ENCODE measurements around the gene CYTH4.

The CYTH4 gene

DNA sequence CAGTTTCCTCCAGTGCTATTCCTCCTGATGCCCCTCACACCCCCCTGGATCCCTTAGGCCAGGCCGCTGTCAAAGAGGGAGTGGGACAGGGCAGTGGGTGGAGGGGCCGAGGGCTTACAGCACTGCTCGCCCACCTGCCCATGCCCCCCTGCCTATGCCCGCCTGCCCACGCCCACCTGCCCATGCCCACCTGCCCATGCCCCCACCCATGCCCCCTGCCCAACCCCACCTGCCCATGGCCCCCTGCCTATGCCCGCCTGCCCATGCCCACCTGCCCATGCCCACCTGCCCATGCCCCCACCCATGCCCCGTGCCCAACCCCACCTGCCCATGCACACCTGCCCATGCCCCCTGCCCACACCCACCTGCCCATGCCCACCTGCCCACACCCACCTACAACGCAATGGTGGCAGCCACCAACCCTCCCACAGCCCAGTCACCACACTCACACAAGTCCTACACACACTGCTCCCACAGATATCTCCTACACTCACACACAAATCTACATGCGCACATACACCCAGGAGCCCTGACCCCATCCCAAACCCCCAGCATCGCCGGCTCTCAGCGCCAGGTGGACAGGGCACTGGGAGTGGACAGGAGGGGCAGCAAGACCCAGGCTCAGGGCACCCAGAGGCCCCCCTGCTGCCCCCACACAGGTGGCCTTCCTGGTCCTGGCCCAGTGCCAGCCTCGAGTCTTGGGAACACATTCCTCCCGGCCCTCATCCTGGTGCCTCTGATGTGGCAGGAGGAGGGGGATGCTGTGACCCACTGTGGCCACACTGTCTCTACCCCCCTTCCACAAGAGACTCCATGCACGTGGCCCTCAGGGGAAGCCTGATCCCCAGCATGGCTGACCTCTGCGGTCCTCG is 61.8 kb downstream of the CYTH4 start:
- no peak overlapping the region for H3K27ac ChIP-seq
- TF ChIP-seq, protein P1, sequence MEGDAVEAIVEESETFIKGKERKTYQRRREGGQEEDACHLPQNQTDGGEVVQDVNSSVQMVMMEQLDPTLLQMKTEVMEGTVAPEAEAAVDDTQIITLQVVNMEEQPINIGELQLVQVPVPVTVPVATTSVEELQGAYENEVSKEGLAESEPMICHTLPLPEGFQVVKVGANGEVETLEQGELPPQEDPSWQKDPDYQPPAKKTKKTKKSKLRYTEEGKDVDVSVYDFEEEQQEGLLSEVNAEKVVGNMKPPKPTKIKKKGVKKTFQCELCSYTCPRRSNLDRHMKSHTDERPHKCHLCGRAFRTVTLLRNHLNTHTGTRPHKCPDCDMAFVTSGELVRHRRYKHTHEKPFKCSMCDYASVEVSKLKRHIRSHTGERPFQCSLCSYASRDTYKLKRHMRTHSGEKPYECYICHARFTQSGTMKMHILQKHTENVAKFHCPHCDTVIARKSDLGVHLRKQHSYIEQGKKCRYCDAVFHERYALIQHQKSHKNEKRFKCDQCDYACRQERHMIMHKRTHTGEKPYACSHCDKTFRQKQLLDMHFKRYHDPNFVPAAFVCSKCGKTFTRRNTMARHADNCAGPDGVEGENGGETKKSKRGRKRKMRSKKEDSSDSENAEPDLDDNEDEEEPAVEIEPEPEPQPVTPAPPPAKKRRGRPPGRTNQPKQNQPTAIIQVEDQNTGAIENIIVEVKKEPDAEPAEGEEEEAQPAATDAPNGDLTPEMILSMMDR (conservative IDR thresholded peaks at IDR 0.05): no peak

DNA sequence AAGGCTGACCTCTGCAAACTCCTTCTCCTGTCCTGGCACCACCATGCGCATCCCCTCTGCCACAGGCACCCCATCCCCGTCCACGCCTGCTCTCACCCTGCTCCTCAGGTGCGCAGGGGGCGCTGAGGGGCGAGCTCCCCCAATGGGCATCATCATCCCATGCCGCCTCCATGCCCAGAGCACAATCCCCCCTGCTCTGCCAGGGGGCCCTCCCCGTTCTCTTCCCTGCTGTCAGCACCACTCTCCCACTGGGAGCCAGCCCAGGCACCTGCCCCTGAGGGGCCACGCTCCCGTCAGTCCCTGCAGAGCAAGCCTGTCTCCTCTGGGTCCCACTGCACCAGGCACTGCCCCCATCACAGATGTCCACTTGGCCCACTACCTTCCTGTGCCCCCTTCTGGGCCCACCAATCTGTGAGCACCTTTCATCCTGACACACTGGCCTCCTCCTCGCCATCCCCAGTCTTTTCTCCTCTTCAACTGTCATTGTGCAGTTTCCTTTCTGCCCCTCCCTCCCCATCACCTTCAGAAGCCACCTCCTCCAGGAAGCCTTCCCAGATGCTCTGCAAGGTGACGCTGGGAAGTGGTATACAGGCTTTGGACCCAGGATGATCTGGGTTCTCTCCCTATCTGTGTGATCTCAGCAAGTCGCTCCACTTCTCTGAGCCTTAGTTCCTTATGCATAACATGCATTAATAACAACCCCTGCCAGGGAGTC is 62.6 kb downstream of the CYTH4 start:
- TF ChIP-seq, protein P1 (conservative IDR thresholded peaks at IDR 0.05): no peak
- no peak overlapping the region for H3K27ac ChIP-seq

DNA sequence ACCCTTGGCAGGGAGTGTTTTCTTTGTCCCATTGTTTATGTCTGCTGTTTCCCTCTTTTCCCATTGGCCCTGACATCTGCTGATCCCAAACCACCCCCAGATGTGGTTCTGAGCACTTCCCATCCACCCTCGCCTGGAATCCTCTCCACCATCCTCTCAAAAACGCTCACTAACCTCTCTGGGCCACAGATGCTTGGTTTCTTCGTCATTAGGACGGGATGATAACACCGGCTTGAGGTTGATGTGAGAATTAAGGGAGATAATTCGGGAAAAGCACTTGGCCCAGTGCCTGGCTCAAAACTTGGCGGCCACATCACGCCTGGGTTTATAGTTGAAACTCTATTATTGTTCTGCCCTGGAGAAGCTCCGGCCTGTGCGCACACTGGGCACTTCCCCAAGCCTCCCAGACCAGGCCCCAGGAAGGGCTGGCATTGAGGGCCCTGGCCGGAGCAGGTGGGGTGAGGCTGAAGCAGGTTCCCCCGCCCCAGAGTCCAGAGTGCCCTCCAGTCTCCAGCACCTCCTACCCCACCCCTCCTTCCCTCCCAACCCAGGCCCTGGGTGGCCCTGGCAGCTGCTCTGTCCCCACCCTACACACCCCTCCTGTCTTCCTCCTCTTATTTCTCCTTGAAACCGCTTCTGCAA is 63.7 kb downstream of the CYTH4 start:
- TF ChIP-seq, protein P1 (conservative IDR thresholded peaks at IDR 0.05): no peak
- peak overlapping the region; percentile 49 for H3K27ac ChIP-seq

DNA sequence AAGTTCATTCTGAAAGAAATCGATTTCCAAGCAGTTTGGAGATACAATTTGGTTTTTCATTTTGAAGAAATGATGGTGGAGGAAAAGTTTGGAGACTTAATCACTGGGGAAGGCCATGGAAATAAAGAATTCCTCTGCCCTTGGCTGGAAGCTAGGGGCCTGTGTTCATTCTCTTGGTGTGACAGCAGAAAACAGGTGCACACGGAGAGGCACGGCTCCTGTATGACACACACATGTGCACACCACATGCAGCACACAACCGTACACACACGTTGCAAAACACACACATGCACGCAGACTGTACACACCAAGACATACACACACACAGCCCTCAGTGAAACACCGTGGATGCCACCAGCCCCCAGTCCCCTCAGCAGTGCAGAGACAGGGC is 64.2 kb downstream of the CYTH4 start:
- TF ChIP-seq, protein P1 (conservative IDR thresholded peaks at IDR 0.05): no peak
- H3K27ac ChIP-seq: peak overlapping the region; percentile 49

DNA sequence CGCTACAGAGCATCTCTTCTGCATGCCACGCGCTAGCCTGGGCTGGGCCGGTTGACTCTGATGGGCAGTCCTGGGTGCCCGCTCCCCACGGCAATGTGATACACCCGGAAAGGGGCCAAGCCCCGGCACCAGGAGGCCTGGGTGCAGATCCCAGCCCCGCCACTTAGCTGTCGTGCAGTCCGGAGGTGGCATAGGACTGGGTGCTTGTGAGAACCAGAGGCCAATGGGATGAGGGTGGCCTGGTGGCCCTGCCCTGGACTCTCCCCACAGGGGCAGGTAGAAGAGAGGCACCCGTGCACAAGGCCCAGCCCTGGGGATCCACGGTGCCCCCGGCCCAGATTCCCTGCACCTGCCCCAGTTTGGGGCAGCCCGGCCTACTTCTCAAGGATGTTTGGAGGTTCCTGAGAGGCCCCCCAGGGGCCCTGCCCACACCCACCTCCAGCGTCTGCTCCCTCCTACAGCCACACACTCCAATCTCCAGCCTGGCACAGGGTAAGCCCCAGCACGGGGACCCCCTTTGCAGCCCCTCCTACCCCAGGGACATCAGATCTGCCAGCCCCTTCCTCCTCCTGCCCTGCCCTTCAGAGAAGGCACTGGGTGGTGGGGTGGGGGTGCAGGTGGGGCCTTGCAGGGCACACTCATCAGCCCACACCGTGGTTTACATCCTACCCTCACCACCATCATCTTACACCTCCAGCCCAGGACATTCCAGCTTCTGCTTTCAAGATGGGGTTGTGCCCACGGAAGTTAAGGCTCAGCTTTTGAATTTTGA is 66.9 kb downstream of the CYTH4 start:
- TF ChIP-seq, protein P1 (conservative IDR thresholded peaks at IDR 0.05): no peak
- no peak overlapping the region for H3K27ac ChIP-seq

DNA sequence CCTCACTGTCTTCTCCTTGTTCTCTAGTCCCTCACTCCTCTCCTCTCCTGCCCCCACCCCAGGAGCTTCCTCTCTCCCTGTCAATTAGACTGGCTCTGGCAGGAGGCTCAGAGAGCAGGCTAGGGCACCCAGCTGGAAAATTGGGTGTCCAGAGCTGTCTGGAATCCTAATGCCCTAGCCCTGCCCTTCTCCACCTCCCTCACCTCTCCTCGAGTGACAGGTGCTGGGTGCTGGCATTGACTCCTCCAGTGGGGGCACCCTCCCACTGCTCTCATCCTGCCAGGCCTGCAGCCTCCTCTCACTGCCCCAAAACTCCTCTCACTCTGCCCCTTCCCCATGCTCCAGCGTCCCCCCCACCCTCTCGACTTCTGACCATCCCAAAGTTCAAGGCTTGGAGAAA is 68.9 kb downstream of the CYTH4 start:
- no peak overlapping the region for H3K27ac ChIP-seq

More for the DNA sequence above, 68.9 kb downstream of the CYTH4 start:
- TF ChIP-seq, protein P1 (conservative IDR thresholded peaks at IDR 0.05): no peak
